ENCODE measurements around the gene SLITRK1. TPM values are rescaled to one million over a fixed set of nuclear protein-coding genes. Genes with fewer than 3 reads are reported as not detected.

SLITRK1 gene
- total RNA-seq, 2 donors from 2014 or later = not detected

DNA sequence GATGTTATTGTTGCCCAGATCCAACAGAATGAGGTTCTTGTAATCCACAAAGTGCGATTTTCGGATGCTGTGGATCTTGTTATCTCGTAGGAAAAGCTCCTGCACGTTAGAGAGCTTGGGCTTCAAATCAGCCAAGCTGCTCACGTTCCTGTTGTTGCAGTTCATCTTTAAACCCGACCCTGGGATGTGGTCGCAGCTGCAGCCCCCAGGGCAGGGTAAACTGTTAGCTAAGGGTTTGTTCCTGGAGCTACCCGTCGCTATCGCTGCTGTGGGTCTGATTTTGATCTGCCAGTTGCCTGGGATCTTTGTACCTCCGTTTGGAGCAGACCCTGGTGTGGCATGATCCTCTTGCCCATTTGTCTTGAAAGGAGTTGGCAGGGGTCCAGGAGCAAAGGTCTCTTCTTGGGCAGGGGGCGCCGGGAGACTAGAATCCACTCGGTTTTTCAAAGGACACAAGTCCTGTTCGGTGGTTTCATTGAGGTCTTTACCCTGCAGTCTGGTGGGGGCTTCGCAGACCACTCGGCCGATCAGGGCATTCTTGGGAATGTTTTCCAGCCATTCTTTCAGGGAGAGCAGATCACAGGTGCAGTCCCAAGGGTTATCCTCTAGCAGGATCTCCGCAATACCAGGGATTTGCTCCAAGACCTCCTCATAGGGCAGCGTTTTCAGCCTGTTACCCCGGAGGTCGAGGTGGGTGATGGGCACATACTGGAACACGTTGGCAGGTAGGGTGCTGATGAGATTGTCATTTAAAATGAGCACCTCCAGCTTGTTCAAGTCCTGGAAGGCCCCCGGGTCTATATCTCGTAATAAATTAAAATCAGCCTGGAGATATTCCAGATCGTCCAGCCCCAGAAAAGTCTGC, 1.8 kb downstream of the SLITRK1 start:
- H3K4me1 Mint-ChIP-seq = peaks cover 16% of the 10 kb centered on the region
- no peak for ATAC-seq (replicated peaks)
- H3K4me3 Mint-ChIP-seq = no peak overlapping the region
- H3K27ac Mint-ChIP-seq = no peak overlapping the region
- peaks cover 5% of the 10 kb centered on the region for H3K36me3 Mint-ChIP-seq (ENCODE audit: low read depth)
- no peaks in the 10 kb centered on the region for H3K9me3 Mint-ChIP-seq
- peaks cover 60% of the 10 kb centered on the region for H3K27me3 Mint-ChIP-seq

DNA sequence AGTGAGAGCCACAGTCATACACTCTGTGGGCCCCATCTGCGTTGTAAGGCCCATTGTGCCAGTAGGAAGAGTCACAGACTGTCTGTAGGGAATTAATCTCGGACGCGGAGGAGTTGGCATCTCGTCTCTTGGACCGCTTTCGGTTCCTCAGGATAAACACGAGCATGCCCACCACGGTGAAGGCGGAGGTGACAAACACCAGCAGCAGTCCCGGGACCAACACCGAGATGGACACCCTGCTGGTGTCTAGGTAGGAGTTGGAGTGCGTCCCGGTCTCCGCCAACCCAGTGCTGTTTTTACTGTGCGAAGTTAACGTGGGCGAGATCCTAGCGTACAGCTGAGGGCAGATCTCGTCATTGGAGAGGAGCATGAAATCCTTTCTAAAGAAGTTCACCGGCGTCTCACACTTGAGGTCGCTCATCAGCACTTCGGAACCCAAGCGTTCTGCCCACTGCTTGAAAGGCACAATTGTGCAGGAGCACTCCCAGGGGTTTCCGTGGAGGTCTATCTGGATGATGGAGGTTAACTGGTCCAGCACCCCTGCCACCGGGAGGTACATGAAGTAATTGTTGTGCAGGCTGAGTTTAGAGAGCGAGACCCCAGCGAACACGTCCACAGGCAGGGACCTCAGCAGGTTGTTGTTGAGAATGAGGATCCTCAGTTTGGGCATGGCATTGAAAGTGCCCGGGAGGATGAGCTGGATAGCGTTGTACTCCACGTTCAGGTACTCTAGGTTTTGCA, 2.7 kb downstream of the SLITRK1 start:
- Mint-ChIP-seq H3K27ac (no peak overlapping the region), H3K4me3 (peak overlapping the region; percentile 58), H3K36me3 (ENCODE audit: low read depth) (peaks cover 5% of the 10 kb centered on the region), H3K4me1 (peaks cover 16% of the 10 kb centered on the region), H3K9me3 (no peaks in the 10 kb centered on the region), H3K27me3 (peaks cover 61% of the 10 kb centered on the region)
- peak; percentile 49 for ATAC-seq (replicated peaks)

DNA sequence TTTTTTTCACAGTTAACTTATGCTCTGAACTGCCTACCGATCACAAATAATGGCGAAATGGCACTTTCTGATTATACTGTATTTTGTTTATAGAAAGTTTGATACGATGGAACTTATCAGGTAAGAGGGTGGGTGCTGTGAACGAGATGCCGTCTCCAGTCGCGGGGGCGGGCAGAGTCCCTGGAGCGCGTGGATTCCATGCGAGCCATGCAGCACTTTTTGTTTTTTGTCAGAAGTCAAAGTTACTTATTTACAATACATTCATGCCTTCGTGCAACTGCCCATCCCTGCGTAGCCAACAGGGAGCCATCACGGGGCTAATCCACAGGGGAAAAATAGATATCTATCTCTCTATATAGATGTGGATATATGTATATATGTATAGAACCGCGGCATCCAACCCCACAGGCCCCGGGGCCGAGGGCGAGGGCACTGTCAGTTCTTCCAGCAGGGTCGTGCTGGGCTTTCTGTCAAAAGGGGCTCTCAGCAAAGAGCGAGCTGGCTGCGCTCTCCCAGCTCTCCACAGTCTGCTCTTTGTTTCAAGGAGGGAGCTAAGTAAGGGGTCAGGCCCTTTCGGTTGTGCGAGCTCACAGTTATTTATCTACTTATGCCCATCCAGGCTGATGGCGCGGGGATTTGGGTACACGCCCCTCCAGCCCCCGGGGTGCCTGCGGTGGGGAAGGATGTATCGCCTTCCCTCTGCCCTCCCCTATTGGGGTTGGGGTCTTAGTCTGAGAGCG, 3.4 kb downstream of the SLITRK1 start:
- no peak for ATAC-seq (replicated peaks)
- Mint-ChIP-seq H3K4me1 (peaks cover 16% of the 10 kb centered on the region), H3K27me3 (peaks cover 54% of the 10 kb centered on the region), H3K9me3 (no peaks in the 10 kb centered on the region), H3K36me3 (ENCODE audit: low read depth) (peaks cover 5% of the 10 kb centered on the region), H3K27ac (no peak overlapping the region), H3K4me3 (peak overlapping the region; percentile 58)

DNA sequence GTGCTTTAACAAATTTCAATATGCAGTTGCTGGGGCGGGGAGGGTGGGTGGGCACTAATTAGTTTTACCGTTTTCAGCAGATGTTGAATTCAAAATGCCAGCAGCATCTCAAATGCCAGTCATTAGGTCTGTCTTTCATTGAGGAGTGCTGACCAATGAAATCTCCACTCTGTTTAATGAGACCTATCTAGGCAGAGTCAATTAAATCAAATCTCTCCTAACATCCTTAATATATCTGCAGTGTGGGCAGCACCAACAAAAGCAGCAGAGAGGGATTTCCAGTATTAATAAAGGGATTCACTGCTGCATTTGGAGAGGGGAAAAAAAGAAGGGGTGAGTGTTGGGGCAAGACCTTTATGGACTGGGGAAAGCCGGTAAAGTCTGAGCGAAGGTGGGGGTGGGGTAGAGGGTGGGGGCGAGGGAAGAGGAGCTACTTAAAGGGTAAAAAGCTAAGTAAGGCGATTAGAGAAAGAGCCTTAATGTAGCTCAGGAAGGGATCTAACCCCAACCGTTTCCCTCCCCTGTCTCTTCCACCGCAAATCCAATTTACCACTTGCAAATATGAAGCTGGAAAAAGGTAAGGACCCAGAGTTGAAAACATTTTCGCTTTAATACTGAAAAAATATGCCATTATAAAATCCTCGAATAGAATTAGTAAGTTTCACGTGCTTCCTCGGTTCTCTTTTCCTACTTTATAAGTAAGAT, 4.5 kb downstream of the SLITRK1 start:
- no peak overlapping the region for H3K27ac Mint-ChIP-seq
- no peaks in the 10 kb centered on the region for H3K9me3 Mint-ChIP-seq
- peaks cover 16% of the 10 kb centered on the region for H3K4me1 Mint-ChIP-seq
- H3K27me3 Mint-ChIP-seq = peaks cover 46% of the 10 kb centered on the region
- no peak for ATAC-seq (replicated peaks)
- peaks cover 5% of the 10 kb centered on the region for H3K36me3 Mint-ChIP-seq (ENCODE audit: low read depth)
- H3K4me3 Mint-ChIP-seq = no peak overlapping the region

DNA sequence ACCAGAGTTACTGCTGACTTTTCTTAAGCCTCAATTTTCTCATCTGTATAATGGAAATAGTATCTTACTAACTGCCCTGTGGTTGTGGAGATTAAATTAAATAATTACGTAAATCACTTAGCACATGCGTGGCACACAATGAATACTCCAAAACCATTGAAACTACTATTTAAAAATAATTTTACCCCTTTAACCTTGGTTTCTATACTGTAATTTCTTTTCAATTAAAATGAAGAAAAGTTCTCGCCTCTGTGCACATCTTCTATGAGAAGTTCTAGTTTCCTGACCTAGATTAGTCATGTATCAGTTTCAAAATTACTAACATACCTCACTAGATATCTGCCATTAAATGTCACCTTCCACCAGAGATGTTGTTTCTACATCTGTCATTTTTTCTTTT, 5.7 kb downstream of the SLITRK1 start:
- peak overlapping the region; percentile 53 for H3K27ac Mint-ChIP-seq
- peaks cover 12% of the 10 kb centered on the region for H3K4me1 Mint-ChIP-seq
- peaks cover under 1% of the 10 kb centered on the region for H3K9me3 Mint-ChIP-seq
- peak overlapping the region; percentile 6 for H3K4me3 Mint-ChIP-seq
- peak; percentile 91 for ATAC-seq (replicated peaks)
- peaks cover 39% of the 10 kb centered on the region for H3K27me3 Mint-ChIP-seq
- H3K36me3 Mint-ChIP-seq (ENCODE audit: low read depth) = peaks cover 5% of the 10 kb centered on the region

DNA sequence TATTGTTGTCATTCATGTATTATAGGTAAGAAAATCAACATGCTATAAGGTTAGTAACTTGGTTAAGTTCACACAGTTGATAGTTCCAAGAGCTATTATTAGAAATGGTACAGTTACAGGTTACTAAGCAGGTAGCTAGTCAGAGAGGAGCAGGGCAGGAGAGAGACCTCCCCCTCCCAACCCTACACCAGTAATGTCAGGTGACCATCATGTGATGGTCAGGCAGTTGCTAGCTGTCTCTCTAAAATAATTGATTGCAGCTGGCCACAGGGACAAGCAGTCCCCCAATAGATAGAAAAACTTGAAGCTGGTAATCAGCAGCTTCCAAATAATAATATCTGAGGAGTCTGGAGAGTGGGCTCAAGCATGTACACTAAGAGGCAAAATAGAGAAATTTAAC, 14.6 kb downstream of the SLITRK1 start:
- Mint-ChIP-seq H3K9me3 (peaks cover 4% of the 10 kb centered on the region), H3K27me3 (peaks cover 6% of the 10 kb centered on the region), H3K27ac (no peak overlapping the region), H3K36me3 (ENCODE audit: low read depth) (no peaks in the 10 kb centered on the region), H3K4me1 (no peaks in the 10 kb centered on the region), H3K4me3 (no peak overlapping the region)
- ATAC-seq (replicated peaks) = no peak

DNA sequence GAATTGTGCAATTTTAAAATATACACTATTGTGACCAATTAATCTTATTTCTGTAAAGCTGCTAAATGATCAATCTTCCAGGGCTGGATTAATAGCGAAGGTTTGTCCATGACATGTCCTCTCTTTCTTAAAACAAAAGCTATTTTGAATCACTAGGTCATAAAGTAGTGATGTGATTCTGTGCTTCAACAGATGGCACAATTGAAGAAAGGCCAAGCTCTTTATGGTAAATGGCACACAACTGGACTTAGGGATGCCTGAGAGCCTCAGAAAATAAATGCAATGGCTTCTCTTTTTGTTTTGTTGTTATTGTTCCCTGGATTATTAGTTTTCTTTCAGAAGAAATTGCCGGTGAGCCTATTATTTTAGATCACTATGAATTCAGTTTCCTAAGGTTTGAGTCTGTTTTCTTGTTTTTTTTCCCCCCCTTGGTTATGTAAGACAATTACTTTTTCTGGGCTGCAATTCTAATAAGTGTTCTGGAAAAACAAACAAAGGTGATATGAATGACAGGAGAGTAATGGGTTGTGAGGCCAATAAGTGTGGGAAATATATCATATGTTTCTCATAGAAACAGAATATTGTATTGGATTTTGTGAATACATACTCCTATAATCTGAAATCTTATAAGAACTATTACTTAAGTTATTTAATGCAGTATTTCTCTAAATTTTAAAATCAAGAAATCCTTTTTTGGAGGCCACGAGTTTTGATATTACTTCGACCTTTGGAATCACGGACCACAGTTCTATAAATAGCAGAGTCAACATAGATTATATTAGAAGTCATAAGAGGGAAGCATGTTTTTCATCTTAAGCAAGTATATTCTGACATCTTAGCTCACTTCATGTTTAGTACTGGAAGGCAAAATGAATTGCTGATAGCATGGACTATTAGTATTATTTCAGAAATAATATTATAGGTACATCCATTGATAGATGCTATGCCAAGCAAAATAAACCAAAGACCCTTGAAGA, 16.8 kb downstream of the SLITRK1 start:
- H3K4me1 Mint-ChIP-seq = no peaks in the 10 kb centered on the region
- no peaks in the 10 kb centered on the region for H3K9me3 Mint-ChIP-seq
- no peaks in the 10 kb centered on the region for H3K27me3 Mint-ChIP-seq
- H3K4me3 Mint-ChIP-seq = no peak overlapping the region
- ATAC-seq (replicated peaks) = no peak
- no peak overlapping the region for H3K27ac Mint-ChIP-seq
- H3K36me3 Mint-ChIP-seq (ENCODE audit: low read depth) = no peaks in the 10 kb centered on the region

DNA sequence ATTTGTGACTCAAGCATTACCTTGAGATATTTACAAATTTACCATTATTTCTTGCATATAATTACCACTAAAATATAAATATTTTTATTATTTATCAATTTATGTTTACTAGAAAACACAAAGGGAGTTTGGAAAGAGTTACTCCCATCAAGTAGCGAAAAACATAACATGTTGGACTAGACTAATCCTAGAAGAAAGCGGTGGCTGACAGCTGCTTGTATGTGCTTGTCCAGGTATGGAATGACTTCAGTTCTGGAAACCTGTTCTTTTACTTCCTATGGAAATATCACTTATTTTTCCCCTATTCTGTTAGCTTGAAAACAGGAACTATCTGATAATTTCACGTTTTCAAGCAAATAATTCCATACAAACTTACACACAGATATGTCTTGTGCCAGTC, 28.5 kb downstream of the SLITRK1 start:
- Mint-ChIP-seq H3K36me3 (ENCODE audit: low read depth) (no peaks in the 10 kb centered on the region), H3K4me1 (no peaks in the 10 kb centered on the region), H3K4me3 (no peak overlapping the region), H3K9me3 (no peaks in the 10 kb centered on the region), H3K27me3 (no peaks in the 10 kb centered on the region), H3K27ac (no peak overlapping the region)
- ATAC-seq (replicated peaks) = no peak

DNA sequence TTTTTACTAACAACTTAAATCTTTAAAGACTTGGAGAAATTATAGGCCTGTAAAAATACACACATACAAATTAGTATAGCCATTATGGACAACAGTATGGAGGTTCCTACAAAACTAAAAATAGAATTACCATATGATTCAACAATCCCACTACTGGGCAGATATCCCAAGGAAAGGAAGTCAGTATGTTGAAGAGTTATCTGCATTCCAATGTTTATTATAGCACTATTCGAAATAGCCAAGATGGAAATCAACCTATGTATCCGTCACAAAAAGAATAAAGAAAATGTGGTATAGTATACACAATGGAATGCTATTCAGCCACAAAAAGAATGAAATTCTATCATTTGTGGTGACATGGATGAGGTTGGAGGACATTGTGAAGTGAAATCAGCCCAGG, 37.2 kb downstream of the SLITRK1 start:
- Mint-ChIP-seq H3K36me3 (ENCODE audit: low read depth) (no peaks in the 10 kb centered on the region), H3K27ac (no peak overlapping the region), H3K9me3 (no peaks in the 10 kb centered on the region), H3K27me3 (no peaks in the 10 kb centered on the region), H3K4me1 (no peaks in the 10 kb centered on the region), H3K4me3 (no peak overlapping the region)
- ATAC-seq (replicated peaks) = no peak

DNA sequence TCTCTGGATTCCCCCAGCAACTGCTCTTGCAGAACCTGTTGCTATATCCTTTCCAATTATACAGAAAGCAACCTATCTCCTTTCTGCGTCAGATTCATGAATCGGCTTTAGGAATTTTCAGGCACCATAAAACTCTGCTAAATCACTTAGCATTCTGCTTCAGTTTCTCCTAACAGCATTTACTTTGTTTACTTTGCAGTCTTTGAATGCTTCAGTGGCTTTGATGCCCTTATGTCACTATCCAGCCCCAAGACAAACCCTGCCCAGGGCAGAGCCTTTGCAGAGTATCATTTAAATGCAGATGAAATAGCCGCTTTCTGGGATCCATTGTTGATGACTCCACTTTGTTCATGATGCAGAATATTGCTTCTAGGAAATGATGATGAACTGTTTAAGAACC, 43.1 kb downstream of the SLITRK1 start:
- H3K27ac Mint-ChIP-seq = no peak overlapping the region
- H3K36me3 Mint-ChIP-seq (ENCODE audit: low read depth) = no peaks in the 10 kb centered on the region
- H3K4me3 Mint-ChIP-seq = no peak overlapping the region

DNA sequence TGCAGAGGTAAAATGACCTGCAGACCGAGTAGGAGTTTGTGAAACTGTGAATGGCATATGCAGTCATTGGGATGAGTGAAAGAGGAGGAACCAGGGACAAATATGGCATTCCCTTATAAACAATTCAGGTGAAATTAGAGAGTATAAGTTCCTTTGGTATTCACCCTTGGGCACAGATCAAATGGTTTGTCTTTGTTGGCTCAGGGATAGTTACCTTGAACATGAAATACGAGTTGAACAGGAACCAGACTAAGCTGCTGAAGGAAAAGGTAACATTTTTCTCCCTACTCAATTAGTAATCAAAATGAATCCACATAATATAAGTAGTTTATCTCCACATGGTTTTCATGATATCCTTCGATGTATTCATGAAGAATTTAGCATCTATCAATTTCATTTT, 50.5 kb downstream of the SLITRK1 start:
- Mint-ChIP-seq H3K36me3 (ENCODE audit: low read depth) (no peaks in the 10 kb centered on the region), H3K27me3 (peaks cover 3% of the 10 kb centered on the region), H3K27ac (no peak overlapping the region), H3K4me1 (no peaks in the 10 kb centered on the region), H3K4me3 (no peak overlapping the region), H3K9me3 (peaks cover 5% of the 10 kb centered on the region)
- ATAC-seq (replicated peaks) = no peak

More for the DNA sequence above, 43.1 kb downstream of the SLITRK1 start:
- ATAC-seq (replicated peaks) = no peak
- Mint-ChIP-seq H3K4me1 (no peaks in the 10 kb centered on the region), H3K27me3 (no peaks in the 10 kb centered on the region), H3K9me3 (no peaks in the 10 kb centered on the region)

DNA sequence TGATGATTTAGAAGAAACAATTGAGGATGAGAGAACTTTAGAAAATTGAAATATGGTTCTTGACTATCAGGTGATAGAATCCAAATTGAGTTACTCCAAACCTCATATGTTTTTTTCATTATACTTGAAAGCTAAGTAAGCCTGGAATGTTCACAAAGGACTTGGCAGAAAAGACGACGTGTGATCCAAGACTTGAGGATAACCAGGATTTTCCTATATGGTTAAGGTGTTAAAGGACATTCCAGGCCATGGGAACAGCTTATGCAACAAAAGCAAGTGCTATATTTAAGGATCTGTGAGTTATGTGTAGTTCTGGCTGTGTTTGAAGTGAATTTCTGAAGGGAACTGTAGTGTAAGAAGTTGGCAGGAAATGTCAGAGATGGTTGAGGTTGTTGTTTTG, 52.5 kb downstream of the SLITRK1 start:
- Mint-ChIP-seq H3K27me3 (peaks cover 3% of the 10 kb centered on the region), H3K4me3 (no peak overlapping the region), H3K9me3 (peaks cover 5% of the 10 kb centered on the region), H3K36me3 (ENCODE audit: low read depth) (no peaks in the 10 kb centered on the region), H3K4me1 (no peaks in the 10 kb centered on the region), H3K27ac (no peak overlapping the region)
- no peak for ATAC-seq (replicated peaks)

DNA sequence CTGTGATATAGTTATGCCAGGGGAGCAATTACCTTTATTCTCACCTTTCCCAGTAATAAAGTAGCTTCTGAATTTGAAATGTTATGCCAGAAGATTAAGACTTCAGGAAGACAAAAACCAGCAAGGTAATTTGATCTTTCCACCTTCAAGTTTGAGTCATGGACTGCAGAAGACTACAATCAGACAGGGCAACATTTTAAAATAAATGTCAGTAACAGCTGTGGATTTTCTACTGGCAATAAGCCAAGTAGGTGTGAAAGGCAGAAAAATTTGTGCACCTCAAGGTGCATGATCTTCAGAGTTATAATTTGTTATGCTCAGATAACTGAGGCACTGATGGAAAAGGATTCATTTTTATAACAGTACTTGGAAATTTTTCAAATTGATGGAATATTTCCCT, 54.9 kb downstream of the SLITRK1 start:
- Mint-ChIP-seq H3K27ac (no peak overlapping the region), H3K4me3 (no peak overlapping the region), H3K27me3 (no peaks in the 10 kb centered on the region), H3K4me1 (no peaks in the 10 kb centered on the region), H3K36me3 (ENCODE audit: low read depth) (no peaks in the 10 kb centered on the region), H3K9me3 (peaks cover 5% of the 10 kb centered on the region)
- no peak for ATAC-seq (replicated peaks)

Data from activated T-helper 17 cell treated with anti-CD3 and anti-CD28 coated beads, Interleukin-2, amount 50 U/mL, for 72 hours (primary cell).